ENCODE data around the gene PATE1.

Gene PATE1

GRCh38 chr11:125790825-125791224, 44.7 kb downstream of the PATE1 start:
- no peak for DNase-seq (ENCODE audit: low read depth in 1 of 2, low spot score in 1 of 2)

- no peak for DNase-seq (ENCODE audit: low read depth in 1 of 2, low spot score in 1 of 2)
Observed at GRCh38 chr11:125797641-125798040, 51.6 kb downstream of the PATE1 start.

All from activated T-helper 1 cell treated with anti-CD3 and anti-CD28 coated beads, Interleukin-2, amount 50 U/mL, for 16 hours (primary cell).